ENCODE data around the gene SGMS2.

- TF ChIP-seq EZH2 (IDR thresholded peaks at IDR 0.05; ENCODE audit: insufficient read depth, poor library complexity, severe bottlenecking) (no peak), EZH2phosphoT487 (IDR thresholded peaks at IDR 0.05; ENCODE audit: insufficient read depth, low read depth) (no peak)
These were observed 37.9 kb downstream of the SGMS2 start for GRCh38 chr4:107862658-107863057.

Data from GM23248 (cell line).